T-helper 22 cell (primary cell): Measurements from ENCODE around the gene MPHOSPH6.
"Not testable (repeated sequence)": the region's sequence is repeated elsewhere in the genome, so short reads cannot be mapped to it uniquely, and the experiment has no call there.

ENCODE experiments used
- DNase-seq: peaks from one replicate; pipeline ENCODE4 v3.0.0-alpha.2; 2020; ENCODE audit warnings: low read depth

MPHOSPH6 gene

DNA sequence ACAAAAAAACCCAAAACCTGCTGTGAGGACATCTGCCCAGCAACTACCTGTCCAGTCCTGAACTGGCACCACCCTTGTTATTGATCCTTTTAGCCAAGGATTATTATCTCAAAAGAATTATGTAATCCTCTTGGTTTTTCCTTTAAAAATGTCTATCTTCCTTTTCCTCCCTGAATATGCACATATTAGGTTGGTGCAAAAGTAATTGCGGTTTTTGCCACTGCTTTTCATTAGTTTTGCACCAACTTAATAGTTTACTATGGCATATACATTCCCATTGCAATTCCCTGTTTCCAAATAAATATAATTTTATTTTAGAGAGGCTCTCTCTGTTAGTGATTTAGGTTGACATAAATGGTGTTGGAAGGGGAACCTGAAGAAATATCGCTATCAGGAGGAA is 51.3 kb downstream of the MPHOSPH6 start:
- no peak for DNase-seq

DNA sequence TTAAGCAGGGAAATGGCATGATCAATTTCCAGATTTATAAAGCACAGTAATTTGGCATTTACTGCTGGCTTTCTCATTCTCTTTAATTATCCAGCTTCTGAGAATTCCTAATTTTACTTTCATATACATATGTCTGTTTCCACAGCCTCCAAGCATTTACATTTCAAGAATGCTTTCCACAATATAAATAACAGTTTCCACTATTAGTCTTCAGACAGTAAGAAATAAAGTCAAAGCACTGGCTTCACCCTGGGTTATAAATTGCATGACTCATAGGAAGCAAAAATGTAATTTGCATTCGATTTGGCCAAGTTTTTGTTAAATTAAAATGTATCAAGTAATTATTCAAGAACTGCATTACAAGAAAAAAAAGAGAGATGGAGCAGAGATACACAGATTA is 53.5 kb downstream of the MPHOSPH6 start:
- DNase-seq: no peak

DNA sequence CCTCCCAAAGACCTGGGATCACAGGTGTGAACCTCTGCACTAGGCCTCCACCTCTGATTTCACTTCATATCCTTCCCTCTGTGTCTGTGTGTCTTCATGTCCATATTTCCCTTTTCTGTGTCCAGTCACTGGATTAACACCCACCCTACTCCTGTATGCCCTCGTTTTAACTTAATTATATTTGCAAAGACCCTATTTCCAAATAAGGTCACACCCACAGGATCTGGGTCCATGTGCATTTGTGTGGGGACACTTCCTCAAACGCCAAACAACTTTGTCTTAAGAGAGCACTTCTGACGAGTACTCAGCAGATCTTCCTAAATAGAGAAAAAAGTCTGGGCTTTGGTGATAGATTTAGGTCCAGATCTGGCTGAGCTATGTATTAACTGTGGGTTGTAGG is 56.3 kb downstream of the MPHOSPH6 start:
- no peak for DNase-seq

DNA sequence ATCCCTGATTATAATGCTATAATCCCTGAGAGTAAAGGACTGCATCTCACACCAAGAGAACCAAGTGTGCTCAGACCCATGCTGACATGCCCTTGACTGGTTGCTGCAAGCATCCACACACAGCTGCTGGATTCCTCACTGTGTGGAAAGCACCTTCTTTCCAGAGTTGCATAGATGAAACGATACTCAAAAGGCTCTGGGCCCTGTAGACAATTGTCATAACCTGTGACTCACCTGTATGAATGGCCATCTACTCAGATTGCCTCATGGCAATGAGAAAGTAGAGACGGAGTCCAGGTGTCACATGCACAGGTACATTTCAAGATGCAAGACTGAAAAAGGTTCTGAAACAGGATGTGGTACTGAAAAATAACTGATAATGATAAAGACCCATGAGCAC is 58.1 kb downstream of the MPHOSPH6 start:
- DNase-seq: no peak

DNA sequence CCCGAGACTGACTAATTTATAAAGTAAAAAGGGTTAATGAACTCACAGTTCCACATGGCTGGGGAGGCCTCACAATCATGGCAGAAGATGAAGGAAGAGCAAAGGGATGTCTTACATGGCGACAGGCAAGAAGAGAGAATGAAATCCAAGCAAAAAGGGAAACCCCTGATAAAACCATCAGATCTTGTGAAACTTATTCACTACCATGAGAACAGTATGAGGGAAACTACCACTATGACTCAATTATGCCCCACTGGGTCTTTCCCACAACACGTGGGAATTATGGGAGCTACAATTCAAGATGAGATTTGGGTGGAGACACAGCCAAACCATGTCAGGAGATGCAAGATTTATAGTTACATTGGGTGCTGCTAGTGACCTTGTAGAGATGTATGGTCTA is 60.8 kb downstream of the MPHOSPH6 start:
- not testable (repeated sequence) for DNase-seq

DNA sequence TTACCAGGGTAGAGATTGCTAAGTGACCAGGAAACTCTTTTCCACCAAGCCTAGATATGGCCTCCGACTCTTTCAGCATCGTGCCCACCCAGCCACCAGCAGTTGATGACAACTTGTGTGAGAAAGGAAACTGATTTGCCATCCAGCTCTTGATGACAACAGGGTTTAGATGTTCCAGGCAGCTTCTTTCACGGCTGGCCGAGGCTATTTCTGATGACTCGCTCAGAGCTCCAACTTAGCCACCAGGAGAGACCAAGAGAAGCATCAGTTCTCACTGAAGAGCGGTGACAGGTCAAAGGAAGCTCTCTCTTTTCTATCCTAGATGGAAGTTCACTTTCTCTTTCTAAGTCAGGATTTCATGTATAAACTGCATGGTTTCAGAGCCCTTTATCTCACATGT is 61.2 kb downstream of the MPHOSPH6 start:
- DNase-seq: no peak

DNA sequence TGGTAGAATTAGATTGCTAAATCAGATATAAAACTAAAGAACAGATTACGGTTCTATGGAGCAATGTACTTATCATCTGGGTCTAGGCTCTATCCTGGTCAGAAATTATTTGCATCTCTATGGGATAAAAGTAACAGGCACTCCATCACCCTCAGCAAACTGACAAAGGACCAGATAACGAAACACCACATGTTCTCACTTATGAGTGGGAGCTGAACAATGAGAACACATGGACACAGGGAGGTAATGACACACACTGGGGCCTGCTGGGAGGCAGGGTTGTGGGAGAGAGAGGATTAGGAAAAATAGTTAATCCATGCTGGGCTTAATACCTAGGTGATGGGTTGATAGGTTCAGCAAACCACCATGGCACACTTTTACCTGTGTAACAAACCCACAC is 61.9 kb downstream of the MPHOSPH6 start:
- DNase-seq: no peak

DNA sequence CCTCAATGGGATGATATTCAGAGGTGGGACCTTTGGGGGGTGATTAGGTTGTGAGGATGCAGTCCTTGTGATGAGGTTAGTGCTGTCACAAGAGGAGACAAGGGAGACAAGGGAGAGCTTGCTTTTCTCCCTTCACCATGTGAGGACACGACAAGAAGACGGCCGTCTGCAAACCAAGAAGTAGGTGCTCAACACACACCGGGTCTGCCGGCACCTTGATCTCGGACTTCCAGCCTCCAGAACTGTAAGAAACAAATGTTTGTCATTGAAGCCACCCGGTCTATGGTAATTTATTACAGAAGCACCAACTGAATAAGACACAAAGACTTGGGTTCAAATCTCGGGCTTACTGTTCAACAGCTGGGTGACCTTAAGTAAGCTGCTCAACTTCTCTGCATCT is 64.9 kb downstream of the MPHOSPH6 start:
- DNase-seq: no peak
